Measurements from ENCODE around the gene GATC. TPM values are rescaled to one million over a fixed set of nuclear protein-coding genes. Genes with fewer than 3 reads are reported as not detected.

GATC gene
- total and polyA plus RNA-seq, 2 donors (not counting 3 experiments of a cell fraction or from before 2014, with no cell fraction given) = 13.0 to 28.8 TPM

GRCh38 chr12:120488057-120488640 lies 41.9 kb downstream of the GATC start:
- Histone ChIP-seq H3K79me2 (ENCODE audit: control insufficient read depth, insufficient read depth, low read length) (no peaks in the 10 kb centered on the region), H3K4me3 (replicated peaks in 1 of 3; ENCODE audit: insufficient read depth in 1 of 3, low read depth in 1 of 3, low read length in 3 of 3) (no peak overlapping the region), H4K20me1 (replicated peaks; ENCODE audit: control insufficient read depth, extremely low read depth, insufficient read depth, low read length) (no peaks in the 10 kb centered on the region), H3K9me1 (replicated peaks; ENCODE audit: control insufficient read depth, extremely low read depth, insufficient read depth, low read length) (no peaks in the 10 kb centered on the region), H3K27me3 (ENCODE audit: control insufficient read depth in 2 of 2, insufficient read depth in 2 of 2, low read length in 2 of 2) (no peaks in the 10 kb centered on the region), H3K9ac (replicated peaks; ENCODE audit: extremely low read depth, insufficient read depth, low read length) (peak overlapping the region; percentile 19), H3K36me3 (ENCODE audit: control insufficient read depth in 2 of 2, extremely low read depth in 1 of 2, insufficient read depth in 2 of 2, low read length in 2 of 2) (no peaks in the 10 kb centered on the region), H3K4me1 (ENCODE audit: control insufficient read depth, extremely low read depth, insufficient read depth, low read length) (peaks cover 7% of the 10 kb centered on the region), H3K27ac (ENCODE audit: insufficient read depth, low read depth, low read length) (peak overlapping the region; percentile 70), H3K9me3 (replicated peaks; ENCODE audit: control insufficient read depth, insufficient read depth, low read length) (no peaks in the 10 kb centered on the region), H3K4me2 (ENCODE audit: insufficient read depth, low read length) (no peak overlapping the region), H2AFZ (ENCODE audit: low read depth, low read length) (no peak overlapping the region)
- CTCF ChIA-PET = interaction anchor here (1.2 to 1.5 kb wide), 2 partner anchors 16 to 41 kb away, joined by 3 read pairs; partner anchors contain the start of gene COQ5
- FAIRE-seq (peak; percentile 84), DNase-seq (ENCODE audit: low read depth, low spot score) (peak; percentile 55)
- intact Hi-C loops (cut with micrococcal nuclease) = no loop called here
- dilution Hi-C loops (cut with MboI; ENCODE audit: extremely low pct_ligation_motif_present, low sequenced_read_pairs) = no loop called here
- no TSS peak for BruUV-seq (replicated peaks)
- POLR2A ChIA-PET = no interaction called here
- TF ChIP-seq GATA2 (IDR thresholded peaks at IDR 0.05; ENCODE audit: insufficient read depth, insufficient read length, low read depth, low read length) (peak; percentile 65), EZH2 (IDR thresholded peaks at IDR 0.05; ENCODE audit: borderline replicate concordance, low read depth, low read length, severe bottlenecking) (no peak), MYC (IDR thresholded peaks at IDR 0.05; ENCODE audit: low read depth, low read length) (no peak), POLR2AphosphoS5 (IDR thresholded peaks at IDR 0.05; ENCODE audit: insufficient read depth, low read depth, low read length) (no peak), CTCF (IDR thresholded peaks at IDR 0.05; ENCODE audit: extremely low read depth in 1 of 2, insufficient read depth in 1 of 2, low read depth in 1 of 2, low read length in 2 of 2) (no peak), JUN (IDR thresholded peaks at IDR 0.05; ENCODE audit: borderline replicate concordance, insufficient read depth, insufficient read length, low read depth) (peak; percentile 24), MAX (IDR thresholded peaks at IDR 0.05; ENCODE audit: insufficient read depth, insufficient read length) (no peak), FOS (IDR thresholded peaks at IDR 0.05; ENCODE audit: borderline replicate concordance, insufficient read depth, low read length) (peak; percentile 39), POLR2A (IDR thresholded peaks at IDR 0.05; ENCODE audit: low read depth, low read length) (no peak)

All from endothelial cell of umbilical vein (primary cell).